Neural cell (in vitro differentiated cells): ENCODE data around the gene ROBO3. TPM values are rescaled to one million over a fixed set of nuclear protein-coding genes. Genes with fewer than 3 reads are reported as not detected.

Experiments
- H2AFZ ChIP-seq: fragments of 200-600, 300-800 bp; sonication (generic), shearing (Covaris generic); 2 replicates; pipeline ENCODE4 v1.6.0; 2014; ENCODE audit warnings: low read depth, mild to moderate bottlenecking, antibody characterized with exemption, low read length, moderate library complexity
- H3F3A ChIP-seq: fragments of 200-600 bp; shearing (Covaris generic); 2 replicates; pipeline ENCODE4 v1.6.1; 2016; ENCODE audit warnings: mild to moderate bottlenecking, moderate library complexity, mixed read lengths, antibody characterized with exemption, low read length; ENCODE audit not compliant: insufficient read depth, poor library complexity, severe bottlenecking
- H3K27ac ChIP-seq: fragments of 200-600, 300-800 bp; sonication (generic), shearing (Covaris generic); 2 replicates; pipeline ENCODE4 v1.5.1; 2014; ENCODE audit warnings: mild to moderate bottlenecking, low read length, moderate library complexity
- H3K27me3 ChIP-seq: fragments of 300-800, 200-600 bp; sonication (generic), shearing (Covaris generic); 2 replicates; pipeline ENCODE4 v1.6.0; 2014; ENCODE audit warnings: mild to moderate bottlenecking, low read depth, low read length, moderate library complexity; ENCODE audit not compliant: insufficient read depth
- H3K36me3 ChIP-seq: fragments of 300-800, 200-600 bp; sonication (generic), shearing (Covaris generic); 2 replicates; pipeline ENCODE4 v1.5.1; 2014; ENCODE audit warnings: mild to moderate bottlenecking, antibody characterized with exemption, low read length, moderate library complexity; ENCODE audit not compliant: insufficient read depth
- H3K4me2 ChIP-seq: fragments of 300-800, 200-600 bp; sonication (generic), shearing (Covaris generic); 2 replicates; pipeline ENCODE4 v1.6.0; 2014; ENCODE audit warnings: mild to moderate bottlenecking, low read length
- H3K4me3 ChIP-seq: fragments of 300-800, 200-600 bp; sonication (generic), shearing (Covaris generic); 2 replicates; pipeline ENCODE4 v1.5.1; 2014; ENCODE audit warnings: mild to moderate bottlenecking, low read length, moderate library complexity
- H3K79me2 ChIP-seq: fragments of 200-600 bp; shearing (Covaris generic); replicated peaks from 2 replicates; pipeline ENCODE4 v1.6.0; 2014; ENCODE audit warnings: mild to moderate bottlenecking, low read length, moderate library complexity; ENCODE audit not compliant: insufficient read depth
- H3K9ac ChIP-seq: fragments of 300-800, 200-600 bp; sonication (generic), shearing (Covaris generic); 2 replicates; pipeline ENCODE4 v1.6.1; 2016; ENCODE audit warnings: mild to moderate bottlenecking, low read length, mixed read lengths
- H3K9me2 ChIP-seq: fragments of 200-600 bp; shearing (Covaris generic); 2 replicates; pipeline ENCODE4 v1.6.1; 2016; ENCODE audit warnings: mild to moderate bottlenecking, low read length, mixed read lengths; ENCODE audit not compliant: insufficient read depth
- H3K9me3 ChIP-seq: fragments of 200-600, 300-800 bp; sonication (generic), shearing (Covaris generic); 2 replicates; pipeline ENCODE4 v1.6.1; 2016; ENCODE audit warnings: mild to moderate bottlenecking, mixed run types, low read length, moderate library complexity, mixed read lengths
- H4K20me1 ChIP-seq: fragments of 200-600 bp; shearing (Covaris generic); 2 replicates; pipeline ENCODE4 v1.6.1; 2016; ENCODE audit warnings: mild to moderate bottlenecking, mixed run types; ENCODE audit not compliant: insufficient read depth
- EP300 ChIP-seq: fragments of 450-650 bp; conservative IDR thresholded peaks from 2 replicates; pipeline ENCODE4 v1.6.1; 2014; ENCODE audit warnings: antibody characterized with exemption, mild to moderate bottlenecking, moderate library complexity; ENCODE audit not compliant: poor library complexity, severe bottlenecking
- EZH2 ChIP-seq: fragments of 200-600, 300-800 bp; shearing (Covaris generic), sonication (generic); IDR thresholded peaks from 2 replicates; pipeline ENCODE4 v1.6.1; 2014; ENCODE audit warnings: antibody characterized with exemption, low read length, borderline replicate concordance, mild to moderate bottlenecking; ENCODE audit not compliant: insufficient read depth, poor library complexity, severe bottlenecking
- MXI1 ChIP-seq: fragments of 450-650 bp; conservative IDR thresholded peaks from 2 replicates; pipeline ENCODE4 v1.6.1; 2014; ENCODE audit warnings: antibody characterized with exemption, mild to moderate bottlenecking; ENCODE audit not compliant: poor library complexity, severe bottlenecking
- POLR2AphosphoS5 ChIP-seq: IDR thresholded peaks from 2 replicates; pipeline ENCODE4 v1.6.1; 2012
- SMC3 ChIP-seq: fragments of 450-650 bp; conservative IDR thresholded peaks from 2 replicates; pipeline ENCODE4 v1.6.1; 2014; ENCODE audit warnings: antibody characterized with exemption, mild to moderate bottlenecking, moderate library complexity; ENCODE audit not compliant: poor library complexity
- TAF1 ChIP-seq: IDR thresholded peaks from 2 replicates; pipeline ENCODE4 v1.6.1; 2012; ENCODE audit warnings: low read depth
- polyA plus RNA-seq: library from polyadenylated mRNA; depleted of rRNA; stranded (reverse); fragments of >200 nt; gene quantifications from 2 replicates; pipeline ENCODE4 v1.2.3, GENCODE V29; 2014
- TF ChIP-seq, protein P1 (sequence below): IDR thresholded peaks from 2 replicates; pipeline ENCODE4 v1.6.1; 2012; ENCODE audit warnings: borderline replicate concordance
- TF ChIP-seq, protein P2 (sequence below): fragments of 450-650 bp; IDR thresholded peaks from 2 replicates; pipeline ENCODE4 v1.5.1; 2014; ENCODE audit warnings: antibody characterized with exemption, mild to moderate bottlenecking, moderate library complexity; ENCODE audit not compliant: poor library complexity, severe bottlenecking

The ROBO3 gene
- polyA plus RNA-seq, 1 donor from 2014 or later = 12.8 TPM

DNA sequence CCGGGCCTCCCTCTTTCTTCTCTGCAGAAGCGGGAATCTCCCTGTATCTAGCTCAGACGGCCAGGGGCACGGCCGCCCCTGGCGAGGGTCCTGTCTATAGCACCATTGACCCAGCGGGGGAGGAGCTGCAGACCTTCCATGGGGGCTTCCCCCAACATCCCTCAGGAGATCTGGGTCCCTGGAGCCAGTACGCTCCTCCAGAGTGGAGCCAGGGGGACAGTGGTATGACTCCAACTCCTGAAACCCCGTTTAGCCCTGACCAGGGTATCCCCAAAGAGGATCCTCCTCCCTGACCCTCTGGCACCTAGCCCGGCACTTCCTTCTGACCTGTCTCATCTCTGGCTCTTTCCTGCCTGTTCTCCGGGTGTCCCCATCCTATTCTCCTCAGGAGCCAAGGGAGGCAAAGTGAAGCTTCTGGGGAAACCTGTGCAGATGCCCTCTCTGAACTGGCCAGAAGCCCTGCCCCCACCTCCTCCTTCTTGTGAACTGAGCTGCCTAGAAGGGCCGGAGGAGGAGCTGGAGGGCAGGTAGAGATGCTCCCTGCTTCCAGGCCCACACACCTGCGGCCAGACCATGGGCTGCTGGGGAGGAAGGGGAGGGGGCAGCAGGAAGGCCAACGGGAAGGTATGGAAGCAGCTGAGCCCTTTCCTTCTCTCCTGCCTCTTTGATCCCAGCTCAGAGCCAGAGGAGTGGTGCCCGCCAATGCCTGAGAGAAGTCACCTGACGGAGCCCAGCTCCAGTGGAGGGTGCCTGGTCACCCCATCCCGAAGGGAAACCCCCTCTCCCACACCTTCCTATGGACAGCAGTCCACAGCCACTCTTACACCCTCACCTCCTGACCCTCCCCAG, 12.9 kb downstream of the ROBO3 start:
- Histone ChIP-seq H3F3A (no peaks in the 10 kb centered on the region), H3K4me2 (no peak overlapping the region), H3K9me3 (no peaks in the 10 kb centered on the region), H3K9ac (no peak overlapping the region), H3K4me3 (no peak overlapping the region), H4K20me1 (no peaks in the 10 kb centered on the region), H2AFZ (no peak overlapping the region), H3K9me2 (no peaks in the 10 kb centered on the region), H3K27ac (no peak overlapping the region), H3K36me3 (no peaks in the 10 kb centered on the region), H3K27me3 (peaks cover 7% of the 10 kb centered on the region), H3K79me2 (no peaks in the 10 kb centered on the region)
- TF ChIP-seq MXI1 (no peak), EZH2 (no peak), TAF1 (no peak)
- TF ChIP-seq, protein P1, sequence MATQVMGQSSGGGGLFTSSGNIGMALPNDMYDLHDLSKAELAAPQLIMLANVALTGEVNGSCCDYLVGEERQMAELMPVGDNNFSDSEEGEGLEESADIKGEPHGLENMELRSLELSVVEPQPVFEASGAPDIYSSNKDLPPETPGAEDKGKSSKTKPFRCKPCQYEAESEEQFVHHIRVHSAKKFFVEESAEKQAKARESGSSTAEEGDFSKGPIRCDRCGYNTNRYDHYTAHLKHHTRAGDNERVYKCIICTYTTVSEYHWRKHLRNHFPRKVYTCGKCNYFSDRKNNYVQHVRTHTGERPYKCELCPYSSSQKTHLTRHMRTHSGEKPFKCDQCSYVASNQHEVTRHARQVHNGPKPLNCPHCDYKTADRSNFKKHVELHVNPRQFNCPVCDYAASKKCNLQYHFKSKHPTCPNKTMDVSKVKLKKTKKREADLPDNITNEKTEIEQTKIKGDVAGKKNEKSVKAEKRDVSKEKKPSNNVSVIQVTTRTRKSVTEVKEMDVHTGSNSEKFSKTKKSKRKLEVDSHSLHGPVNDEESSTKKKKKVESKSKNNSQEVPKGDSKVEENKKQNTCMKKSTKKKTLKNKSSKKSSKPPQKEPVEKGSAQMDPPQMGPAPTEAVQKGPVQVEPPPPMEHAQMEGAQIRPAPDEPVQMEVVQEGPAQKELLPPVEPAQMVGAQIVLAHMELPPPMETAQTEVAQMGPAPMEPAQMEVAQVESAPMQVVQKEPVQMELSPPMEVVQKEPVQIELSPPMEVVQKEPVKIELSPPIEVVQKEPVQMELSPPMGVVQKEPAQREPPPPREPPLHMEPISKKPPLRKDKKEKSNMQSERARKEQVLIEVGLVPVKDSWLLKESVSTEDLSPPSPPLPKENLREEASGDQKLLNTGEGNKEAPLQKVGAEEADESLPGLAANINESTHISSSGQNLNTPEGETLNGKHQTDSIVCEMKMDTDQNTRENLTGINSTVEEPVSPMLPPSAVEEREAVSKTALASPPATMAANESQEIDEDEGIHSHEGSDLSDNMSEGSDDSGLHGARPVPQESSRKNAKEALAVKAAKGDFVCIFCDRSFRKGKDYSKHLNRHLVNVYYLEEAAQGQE = no peak

DNA sequence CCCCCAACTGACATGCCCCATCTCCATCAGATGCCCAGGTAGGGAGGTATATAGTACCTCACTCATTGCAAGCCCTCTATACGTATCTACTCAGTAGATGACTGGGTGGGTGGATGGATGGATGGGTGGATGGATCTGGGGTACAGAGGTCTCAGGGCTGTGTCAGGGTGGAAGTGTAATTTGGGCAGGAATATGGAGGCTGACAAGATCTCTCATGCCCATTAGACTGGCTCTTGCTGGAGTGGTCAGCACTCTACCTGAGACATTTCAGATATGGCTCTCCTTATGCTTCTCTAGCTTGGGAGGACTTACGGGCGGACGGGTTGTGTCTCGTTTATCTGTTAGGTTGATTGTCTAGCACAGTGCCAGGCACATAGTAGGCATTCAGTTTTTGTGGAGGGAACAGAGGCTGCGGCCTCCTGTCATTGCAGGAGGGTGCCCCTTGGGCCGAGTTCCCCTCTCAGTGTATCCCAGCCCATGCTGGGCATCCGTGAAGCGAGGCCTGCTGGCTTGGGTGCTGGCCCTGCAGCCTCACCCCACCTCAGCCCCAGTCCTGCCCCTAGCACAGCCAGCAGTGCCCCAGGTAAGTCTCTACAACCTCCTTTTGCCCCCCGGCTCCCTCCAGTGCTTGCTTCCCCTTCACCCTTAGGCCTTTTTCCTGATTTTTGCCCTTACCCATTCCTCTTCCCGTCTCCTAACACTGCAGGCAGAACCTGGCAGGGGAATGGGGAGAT, 13.7 kb downstream of the ROBO3 start:
- no peak overlapping the region for H3K4me3 ChIP-seq
- H3F3A ChIP-seq = no peaks in the 10 kb centered on the region
- no peak overlapping the region for H3K9ac ChIP-seq
- no peaks in the 10 kb centered on the region for H3K36me3 ChIP-seq
- H2AFZ ChIP-seq = no peak overlapping the region
- H3K79me2 ChIP-seq = no peaks in the 10 kb centered on the region
- H3K9me3 ChIP-seq = no peaks in the 10 kb centered on the region
- no peak overlapping the region for H3K27ac ChIP-seq
- no peaks in the 10 kb centered on the region for H4K20me1 ChIP-seq
- no peak overlapping the region for H3K4me2 ChIP-seq
- TF ChIP-seq, protein P1 = no peak
- TF ChIP-seq POLR2AphosphoS5 (no peak), SMC3 (no peak), TAF1 (no peak), EP300 (no peak), MXI1 (no peak)
- TF ChIP-seq, protein P2, sequence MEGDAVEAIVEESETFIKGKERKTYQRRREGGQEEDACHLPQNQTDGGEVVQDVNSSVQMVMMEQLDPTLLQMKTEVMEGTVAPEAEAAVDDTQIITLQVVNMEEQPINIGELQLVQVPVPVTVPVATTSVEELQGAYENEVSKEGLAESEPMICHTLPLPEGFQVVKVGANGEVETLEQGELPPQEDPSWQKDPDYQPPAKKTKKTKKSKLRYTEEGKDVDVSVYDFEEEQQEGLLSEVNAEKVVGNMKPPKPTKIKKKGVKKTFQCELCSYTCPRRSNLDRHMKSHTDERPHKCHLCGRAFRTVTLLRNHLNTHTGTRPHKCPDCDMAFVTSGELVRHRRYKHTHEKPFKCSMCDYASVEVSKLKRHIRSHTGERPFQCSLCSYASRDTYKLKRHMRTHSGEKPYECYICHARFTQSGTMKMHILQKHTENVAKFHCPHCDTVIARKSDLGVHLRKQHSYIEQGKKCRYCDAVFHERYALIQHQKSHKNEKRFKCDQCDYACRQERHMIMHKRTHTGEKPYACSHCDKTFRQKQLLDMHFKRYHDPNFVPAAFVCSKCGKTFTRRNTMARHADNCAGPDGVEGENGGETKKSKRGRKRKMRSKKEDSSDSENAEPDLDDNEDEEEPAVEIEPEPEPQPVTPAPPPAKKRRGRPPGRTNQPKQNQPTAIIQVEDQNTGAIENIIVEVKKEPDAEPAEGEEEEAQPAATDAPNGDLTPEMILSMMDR = no peak
- no peaks in the 10 kb centered on the region for H3K9me2 ChIP-seq
- peaks cover 7% of the 10 kb centered on the region for H3K27me3 ChIP-seq
